ENCODE data around the gene MBNL3. TPM values are rescaled to one million over a fixed set of nuclear protein-coding genes. Genes with fewer than 3 reads are reported as not detected.

MBNL3 gene
- total RNA-seq, 1 donor from 2014 or later = 22.9 TPM

DNA sequence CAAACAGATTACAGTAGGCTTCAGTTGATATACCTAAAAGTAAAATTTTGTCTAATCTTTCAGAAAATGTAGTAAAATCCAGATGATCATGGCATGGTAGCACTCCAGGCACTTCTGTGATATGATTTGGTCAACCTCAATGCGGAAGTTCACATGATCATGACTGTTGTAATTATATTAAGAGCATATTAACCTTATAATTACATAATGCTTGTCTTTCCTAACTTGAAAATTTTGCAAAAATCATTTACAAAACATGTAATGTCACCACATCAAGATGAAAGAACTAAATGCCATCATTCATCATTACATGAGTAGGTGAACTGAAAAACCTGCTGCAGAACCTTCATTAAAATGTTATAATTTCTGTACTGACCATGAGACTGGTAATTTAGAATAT is 88.1 kb downstream of the MBNL3 start:
- Histone ChIP-seq H3K9me3 (no peaks in the 10 kb centered on the region), H3K4me3 (no peak overlapping the region), H3K27me3 (no peaks in the 10 kb centered on the region), H3K36me3 (no peaks in the 10 kb centered on the region), H3K27ac (no peak overlapping the region), H3K4me1 (no peaks in the 10 kb centered on the region)
- DNase-seq (no peak), ATAC-seq (no peak)
- intact Hi-C loops (cut with DNase I) = no loop called here
- TF ChIP-seq, protein P1, sequence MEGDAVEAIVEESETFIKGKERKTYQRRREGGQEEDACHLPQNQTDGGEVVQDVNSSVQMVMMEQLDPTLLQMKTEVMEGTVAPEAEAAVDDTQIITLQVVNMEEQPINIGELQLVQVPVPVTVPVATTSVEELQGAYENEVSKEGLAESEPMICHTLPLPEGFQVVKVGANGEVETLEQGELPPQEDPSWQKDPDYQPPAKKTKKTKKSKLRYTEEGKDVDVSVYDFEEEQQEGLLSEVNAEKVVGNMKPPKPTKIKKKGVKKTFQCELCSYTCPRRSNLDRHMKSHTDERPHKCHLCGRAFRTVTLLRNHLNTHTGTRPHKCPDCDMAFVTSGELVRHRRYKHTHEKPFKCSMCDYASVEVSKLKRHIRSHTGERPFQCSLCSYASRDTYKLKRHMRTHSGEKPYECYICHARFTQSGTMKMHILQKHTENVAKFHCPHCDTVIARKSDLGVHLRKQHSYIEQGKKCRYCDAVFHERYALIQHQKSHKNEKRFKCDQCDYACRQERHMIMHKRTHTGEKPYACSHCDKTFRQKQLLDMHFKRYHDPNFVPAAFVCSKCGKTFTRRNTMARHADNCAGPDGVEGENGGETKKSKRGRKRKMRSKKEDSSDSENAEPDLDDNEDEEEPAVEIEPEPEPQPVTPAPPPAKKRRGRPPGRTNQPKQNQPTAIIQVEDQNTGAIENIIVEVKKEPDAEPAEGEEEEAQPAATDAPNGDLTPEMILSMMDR (IDR thresholded peaks at IDR 0.05) = no peak

DNA sequence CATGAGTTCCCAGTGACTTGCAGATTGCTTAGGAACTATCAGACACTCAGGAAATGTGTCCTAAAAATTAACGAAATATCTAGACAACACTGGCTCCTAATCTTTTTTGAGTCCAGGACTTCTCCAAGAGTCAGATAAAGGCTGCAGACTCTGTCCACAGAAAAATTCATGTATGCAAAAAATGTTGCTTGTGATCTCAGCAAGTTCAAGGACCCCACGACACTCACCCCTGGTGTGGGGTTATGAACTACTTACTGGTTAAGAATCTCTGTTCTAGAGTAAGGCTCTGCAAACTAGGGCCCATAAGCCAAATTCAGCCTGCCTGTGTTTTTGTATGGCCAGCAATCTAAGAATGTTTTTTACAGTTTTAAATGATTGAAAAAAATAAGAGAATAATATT is 93.2 kb downstream of the MBNL3 start:
- ATAC-seq (no peak), DNase-seq (no peak)
- no peaks in the 10 kb centered on the region for H3K4me1 ChIP-seq
- no peaks in the 10 kb centered on the region for H3K9me3 ChIP-seq
- no peak overlapping the region for H3K4me3 ChIP-seq
- H3K36me3 ChIP-seq = no peaks in the 10 kb centered on the region
- H3K27ac ChIP-seq = no peak overlapping the region
- intact Hi-C loops (cut with DNase I) = no loop called here
- TF ChIP-seq, protein P1 (IDR thresholded peaks at IDR 0.05) = no peak
- H3K27me3 ChIP-seq = no peaks in the 10 kb centered on the region

DNA sequence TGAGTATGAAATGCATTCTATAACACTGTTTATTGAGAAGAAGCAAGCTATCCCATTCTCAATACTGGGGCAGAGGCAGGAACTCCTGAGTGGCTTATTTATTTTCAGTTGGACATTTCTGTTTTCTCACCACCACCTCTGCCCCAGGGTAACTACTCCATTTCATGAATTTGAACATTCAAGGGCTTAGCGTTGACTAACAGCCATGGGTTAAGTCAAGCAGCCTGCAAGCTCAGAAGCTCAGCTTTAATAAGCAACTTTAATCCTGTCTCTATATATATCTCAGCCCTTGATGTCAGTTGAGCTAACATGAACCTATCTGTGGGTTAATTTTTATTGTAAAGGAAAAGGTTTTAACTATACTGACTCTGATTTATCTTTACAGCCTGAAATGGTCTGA is 93.8 kb downstream of the MBNL3 start:
- no peaks in the 10 kb centered on the region for H3K9me3 ChIP-seq
- no peak overlapping the region for H3K27ac ChIP-seq
- H3K36me3 ChIP-seq = no peaks in the 10 kb centered on the region
- H3K4me3 ChIP-seq = no peak overlapping the region
- intact Hi-C loops (cut with DNase I) = no loop called here
- H3K27me3 ChIP-seq = no peaks in the 10 kb centered on the region
- DNase-seq (no peak), ATAC-seq (no peak)
- no peaks in the 10 kb centered on the region for H3K4me1 ChIP-seq
- TF ChIP-seq, protein P1 (IDR thresholded peaks at IDR 0.05) = no peak

DNA sequence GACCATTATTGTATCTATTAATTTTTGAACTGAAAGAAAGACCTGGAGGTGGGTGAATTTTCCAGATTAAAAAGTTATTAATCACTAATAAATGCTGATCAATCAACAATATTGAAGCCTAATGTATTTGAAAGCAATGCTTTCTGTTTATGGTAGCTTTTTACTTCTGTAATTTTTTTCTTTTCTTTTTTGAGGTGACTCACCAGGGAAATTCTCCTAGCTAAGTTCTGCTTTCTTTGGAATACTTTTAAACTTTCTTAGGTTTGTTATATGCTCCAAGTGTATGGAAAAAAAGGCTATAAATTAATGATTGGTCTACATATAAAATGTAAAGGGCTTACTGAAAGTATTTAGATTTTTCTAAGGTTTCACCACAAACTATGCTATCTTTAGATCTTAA is 94.2 kb downstream of the MBNL3 start:
- H3K27me3 ChIP-seq = no peaks in the 10 kb centered on the region
- DNase-seq (no peak), ATAC-seq (no peak)
- intact Hi-C loops (cut with DNase I) = no loop called here
- H3K4me1 ChIP-seq = no peaks in the 10 kb centered on the region
- TF ChIP-seq, protein P1 (IDR thresholded peaks at IDR 0.05) = no peak
- H3K27ac ChIP-seq = no peak overlapping the region
- no peak overlapping the region for H3K4me3 ChIP-seq
- H3K9me3 ChIP-seq = no peaks in the 10 kb centered on the region
- H3K36me3 ChIP-seq = no peaks in the 10 kb centered on the region

DNA sequence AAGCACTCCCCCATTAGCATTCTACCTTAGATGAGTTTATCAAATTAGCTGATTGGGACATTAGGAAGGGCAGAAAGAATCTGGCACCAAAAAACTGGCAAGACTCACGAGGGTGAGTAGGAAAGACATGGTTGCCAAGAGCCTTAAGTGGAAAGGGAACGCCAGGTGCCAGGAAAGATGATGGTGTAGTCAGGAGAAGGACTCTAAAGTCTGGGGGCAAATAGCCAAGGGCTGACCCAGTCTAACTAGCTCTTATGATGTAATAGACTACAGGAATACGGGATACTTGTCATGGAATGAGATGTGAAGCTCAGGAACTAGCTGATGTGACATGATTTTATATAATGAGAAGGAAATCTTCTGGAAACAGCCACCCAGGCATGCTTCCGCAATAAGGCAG is 94.8 kb downstream of the MBNL3 start:
- Histone ChIP-seq H3K36me3 (no peaks in the 10 kb centered on the region), H3K27ac (no peak overlapping the region), H3K4me3 (no peak overlapping the region), H3K9me3 (no peaks in the 10 kb centered on the region), H3K4me1 (no peaks in the 10 kb centered on the region), H3K27me3 (no peaks in the 10 kb centered on the region)
- no peak for ATAC-seq
- TF ChIP-seq, protein P1 (IDR thresholded peaks at IDR 0.05) = no peak
- no peak for DNase-seq
- intact Hi-C loops (cut with DNase I) = no loop called here

DNA sequence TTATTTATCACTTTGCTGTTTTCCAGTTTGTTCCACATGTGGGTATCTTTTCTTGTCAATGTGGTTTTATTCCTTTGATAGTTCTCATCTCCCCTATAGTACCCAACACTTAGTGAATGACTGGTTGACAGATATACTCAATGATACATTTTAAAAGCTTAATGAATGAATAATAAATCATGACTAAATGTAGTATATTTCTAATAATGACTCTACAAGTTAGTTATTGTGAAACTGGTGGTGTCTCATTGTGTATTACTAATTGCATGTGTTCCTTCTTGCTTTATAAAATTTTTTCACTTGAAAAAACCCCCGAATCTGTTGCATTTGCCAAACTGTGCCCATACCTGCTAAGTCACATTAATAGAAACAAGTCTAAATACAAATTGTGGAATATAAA is 95.4 kb downstream of the MBNL3 start:
- Histone ChIP-seq H3K36me3 (no peaks in the 10 kb centered on the region), H3K27me3 (no peaks in the 10 kb centered on the region), H3K9me3 (no peaks in the 10 kb centered on the region), H3K4me1 (no peaks in the 10 kb centered on the region), H3K27ac (no peak overlapping the region), H3K4me3 (no peak overlapping the region)
- TF ChIP-seq, protein P1 (IDR thresholded peaks at IDR 0.05) = no peak
- ATAC-seq (no peak), DNase-seq (no peak)
- intact Hi-C loops (cut with DNase I) = no loop called here

Data from upper lobe of right lung (tissue), 1 donor.